Occipital lobe (tissue), 2 donors: ENCODE measurements around the gene PTPN6. TPM values are rescaled to one million over a fixed set of nuclear protein-coding genes. Genes with fewer than 3 reads are reported as not detected.

Experiments used
- DNase-seq: peaks from one replicate; lab custom pipeline; 2025; lab: John Stamatoyannopoulos, UW
- total RNA-seq: library from RNA; depleted of rRNA; stranded (reverse); fragments of >200 nt; gene quantifications from one replicate; pipeline ENCODE4 v1.2.3, GENCODE V29; 2014

PTPN6 gene
- total RNA-seq, 1 donor from 2014 or later: 3.1 TPM

- no peak for DNase-seq
Observed at GRCh38 chr12:6941782-6942181, 9.4 kb upstream of the PTPN6 start.

GRCh38 chr12:6942331-6942665 is 8.9 kb upstream of the PTPN6 start:
- no peak for DNase-seq

GRCh38 chr12:6943389-6943721 is 7.8 kb upstream of the PTPN6 start:
- peak; percentile 83 for DNase-seq

- peak; percentile 61 for DNase-seq
Observed at GRCh38 chr12:6943722-6944380, 7.3 kb upstream of the PTPN6 start, which contains the start of the genes C12orf57 and RNU7-1. Gene C12orf57, plus strand, starts transcription at chr12:6944022. Its CDS starts 100 bp downstream, at chr12:6944122. Gene RNU7-1, plus strand, starts transcription at chr12:6943816.

GRCh38 chr12:6944381-6945186 is 6.6 kb upstream of the PTPN6 start:
- DNase-seq: peak; percentile 85

- no peak for DNase-seq
Observed at GRCh38 chr12:6945613-6946012, 5.5 kb upstream of the PTPN6 start.

- DNase-seq: no peak
Observed at GRCh38 chr12:6946033-6946919, 4.9 kb upstream of the PTPN6 start.

- DNase-seq: no peak
Observed at GRCh38 chr12:6946920-6947374, 4.2 kb upstream of the PTPN6 start.

GRCh38 chr12:6947615-6948014 is 3.5 kb upstream of the PTPN6 start:
- DNase-seq: no peak

GRCh38 chr12:6948873-6949594 is 2.1 kb upstream of the PTPN6 start:
- no peak for DNase-seq

- DNase-seq: no peak
Observed at GRCh38 chr12:6950401-6950801, 755 bp upstream of the PTPN6 start.

- no peak for DNase-seq
Observed at GRCh38 chr12:6951551-6952120, 480 bp downstream of the PTPN6 start.

GRCh38 chr12:6952121-6952862 is 1.1 kb downstream of the PTPN6 start:
- no peak for DNase-seq

- no peak for DNase-seq
Observed at GRCh38 chr12:6952863-6953441, 1.8 kb downstream of the PTPN6 start.

- no peak for DNase-seq
Observed at GRCh38 chr12:6953442-6954315, 2.5 kb downstream of the PTPN6 start.

GRCh38 chr12:6954316-6955107 is 3.4 kb downstream of the PTPN6 start:
- no peak for DNase-seq

GRCh38 chr12:6955108-6956020 is 4.2 kb downstream of the PTPN6 start:
- DNase-seq: no peak
